Measurements from ENCODE around the gene RBM33. TPM values are rescaled to one million over a fixed set of nuclear protein-coding genes. Genes with fewer than 3 reads are reported as not detected.

RBM33 gene
- total and polyA plus RNA-seq, 2 of the 8 experiments (the other 6 are each of a cell fraction or from before 2014, with no cell fraction given) = 16.5 to 64.6 TPM

- no peak for TF ChIP-seq YY1 (IDR thresholded peaks at IDR 0.05; ENCODE audit: low read depth, low read length)
- no peak for TF ChIP-seq MAFK (IDR thresholded peaks at IDR 0.05; ENCODE audit: low read depth, low read length)
- no peak for TF ChIP-seq CTBP2 (IDR thresholded peaks at IDR 0.05; ENCODE audit: borderline replicate concordance, insufficient read depth, insufficient read length, low read length)
- TF ChIP-seq BRCA1 (IDR thresholded peaks at IDR 0.05; ENCODE audit: low read depth, low read length) = no peak
- no peak for TF ChIP-seq BACH1 (IDR thresholded peaks at IDR 0.05; ENCODE audit: low read length)
These were observed 122.8 kb downstream of the RBM33 start (continued) for GRCh38 chr7:155766966-155767916.
